Calu3 (cell line): Measurements from ENCODE around the gene SSBP2. TPM values are rescaled to one million over a fixed set of nuclear protein-coding genes. Genes with fewer than 3 reads are reported as not detected.

Experiments
- BruUV-seq: library from RNA; stranded (reverse); fragments of 400-500 nt; replicated peaks from 2 replicates; lab custom pipeline; 2021; lab: Mats Ljungman, UMichigan
- CTCF ChIA-PET: fragments of 300-600 bp; sonication (Branson Sonifier 250); formaldehyde crosslinking; loops from one replicate; lab custom pipeline; 2022; ENCODE audit warnings: antibody characterized with exemption; lab: Charles Lee
- DNase-seq: peaks from one replicate; pipeline ENCODE4 v3.0.0; 2022
- H3K27ac Mint-ChIP-seq: one replicate; pipeline ENCODE4 v1.8.0; 2022; ENCODE audit warnings: mixed read lengths; ENCODE audit not compliant: unreplicated experiment
- H3K27me3 Mint-ChIP-seq: one replicate; pipeline ENCODE4 v1.8.0; 2022; ENCODE audit warnings: mixed read lengths; ENCODE audit not compliant: unreplicated experiment
- H3K36me3 Mint-ChIP-seq: one replicate; pipeline ENCODE4 v1.8.0; 2022; ENCODE audit warnings: mild to moderate bottlenecking, moderate library complexity, mixed read lengths; ENCODE audit not compliant: insufficient read depth, unreplicated experiment
- H3K4me1 Mint-ChIP-seq: one replicate; pipeline ENCODE4 v1.8.0; 2022; ENCODE audit warnings: mild to moderate bottlenecking, low read depth, mixed read lengths; ENCODE audit not compliant: unreplicated experiment
- H3K4me3 Mint-ChIP-seq: one replicate; pipeline ENCODE4 v1.8.0; 2022; ENCODE audit warnings: mild to moderate bottlenecking, low read depth, moderate library complexity, mixed read lengths; ENCODE audit not compliant: unreplicated experiment
- H3K9me3 Mint-ChIP-seq: one replicate; pipeline ENCODE4 v1.8.0; 2022; ENCODE audit warnings: low read depth, mixed read lengths; ENCODE audit not compliant: unreplicated experiment
- CTCF ChIP-seq: fragments of 200-600 bp; IDR thresholded peaks from one replicate; pipeline ENCODE4 v1.8.0; 2022; ENCODE audit warnings: antibody characterized with exemption; ENCODE audit not compliant: unreplicated experiment
- intact Hi-C: fragments of 100-400 bp; cut with micrococcal nuclease; formaldehyde crosslinking; loops from one replicate; pipeline ENCODE4 v1.10.0; 2022; ENCODE audit not compliant: unreplicated experiment
- total RNA-seq: library from RNA; stranded (reverse); gene quantifications from 2 replicates; pipeline ENCODE4 v1.2.3, GENCODE V29; 2022

Gene SSBP2
- total RNA-seq, 1 experiment from 2014 or later: 18.9 TPM

- Mint-ChIP-seq H3K9me3 (no peaks in the 10 kb centered on the region), H3K36me3 (no peaks in the 10 kb centered on the region), H3K27me3 (no peaks in the 10 kb centered on the region), H3K4me1 (peaks cover 11% of the 10 kb centered on the region), H3K4me3 (no peak overlapping the region), H3K27ac (no peak overlapping the region)
- no TSS peak for BruUV-seq
- intact Hi-C loops: no loop called here
- CTCF ChIA-PET: interaction anchor here (0.7 kb wide), 1 partner anchor 48 kb away, joined by 3 read pairs; no protein-coding TSS in a partner anchor
- DNase-seq: no peak
- TF ChIP-seq CTCF: no peak
These were observed 12.5 kb upstream of the SSBP2 start for GRCh38 chr5:81763294-81763928.

GRCh38 chr5:81762853-81763252, 12.0 kb upstream of the SSBP2 start:
- CTCF ChIA-PET: no interaction called here
- intact Hi-C loops: no loop called here
- Mint-ChIP-seq H3K27ac (no peak overlapping the region), H3K36me3 (no peaks in the 10 kb centered on the region), H3K9me3 (peaks cover under 1% of the 10 kb centered on the region), H3K27me3 (no peaks in the 10 kb centered on the region), H3K4me1 (peaks cover 12% of the 10 kb centered on the region), H3K4me3 (no peak overlapping the region)
- TF ChIP-seq CTCF: no peak
- no peak for DNase-seq
- no TSS peak for BruUV-seq

GRCh38 chr5:81762401-81762800, 11.5 kb upstream of the SSBP2 start:
- no peak for TF ChIP-seq CTCF
- Mint-ChIP-seq H3K4me3 (no peak overlapping the region), H3K36me3 (no peaks in the 10 kb centered on the region), H3K27ac (no peak overlapping the region), H3K4me1 (peaks cover 11% of the 10 kb centered on the region), H3K9me3 (peaks cover 2% of the 10 kb centered on the region), H3K27me3 (no peaks in the 10 kb centered on the region)
- no TSS peak for BruUV-seq
- CTCF ChIA-PET: interaction anchor here (0.6 to 1.6 kb wide), 2 partner anchors 17 to 149 kb away, joined by 4 to 5 read pairs; no protein-coding TSS in a partner anchor
- DNase-seq: no peak
- intact Hi-C loops: no loop called here

- Mint-ChIP-seq H3K27me3 (no peaks in the 10 kb centered on the region), H3K4me1 (peaks cover 8% of the 10 kb centered on the region), H3K4me3 (no peak overlapping the region), H3K9me3 (peaks cover 2% of the 10 kb centered on the region), H3K36me3 (no peaks in the 10 kb centered on the region), H3K27ac (no peak overlapping the region)
- no TSS peak for BruUV-seq
- CTCF ChIA-PET: interaction anchor here (0.5 to 1.6 kb wide), 5 partner anchors 10 to 370 kb away, joined by 3 to 8 read pairs (median 4); no protein-coding TSS in a partner anchor
- intact Hi-C loops: no loop called here
- no peak for TF ChIP-seq CTCF
- no peak for DNase-seq
These were observed 11.1 kb upstream of the SSBP2 start for GRCh38 chr5:81761970-81762369.
